Measurements from ENCODE around the gene EEF2.

Gene EEF2

GRCh38 chr19:3984908-3985642 lies at the start of gene EEF2:
EEF2 (minus strand) TSS chr19:3985463; CDS start chr19:3985380, 83 bp downstream.
- Histone ChIP-seq H3K9ac (ENCODE audit: low read length) (peak within 1 kb of the TSS; percentile 98), H3K9me3 (ENCODE audit: low read length) (no peaks in the 10 kb centered on the region), H3K4me3 (ENCODE audit: low read depth in 1 of 2, low read length in 2 of 2) (peak within 1 kb of the TSS; percentile 88 to 99), H3K4me1 (ENCODE audit: insufficient read depth, low read length) (peaks cover 37% of the 10 kb centered on the region), H3K27me3 (ENCODE audit: control insufficient read depth in 1 of 2, insufficient read depth in 2 of 2, low read length in 2 of 2) (no peaks in the 10 kb centered on the region), H3K36me3 (ENCODE audit: insufficient read depth, low read length) (peaks cover 45% of the 10 kb centered on the region), H3K27ac (ENCODE audit: low read depth, low read length) (peak within 1 kb of the TSS; percentile 96)

GRCh38 chr19:4034048-4035017 lies 49.1 kb upstream of the EEF2 start:
- Histone ChIP-seq H3K9ac (ENCODE audit: low read length) (no peak overlapping the region), H3K4me1 (ENCODE audit: insufficient read depth, low read length) (no peaks in the 10 kb centered on the region), H3K9me3 (ENCODE audit: low read length) (no peaks in the 10 kb centered on the region), H3K36me3 (ENCODE audit: insufficient read depth, low read length) (peaks cover 42% of the 10 kb centered on the region), H3K27me3 (ENCODE audit: control insufficient read depth in 1 of 2, insufficient read depth in 2 of 2, low read length in 2 of 2) (no peaks in the 10 kb centered on the region), H3K4me3 (ENCODE audit: low read depth in 1 of 2, low read length in 2 of 2) (no peak overlapping the region), H3K27ac (ENCODE audit: low read depth, low read length) (no peak overlapping the region)

GRCh38 chr19:4033028-4033956 lies 48.0 kb upstream of the EEF2 start:
- peaks cover 50% of the 10 kb centered on the region for H3K36me3 ChIP-seq (ENCODE audit: insufficient read depth, low read length)
- H3K4me1 ChIP-seq (ENCODE audit: insufficient read depth, low read length): no peaks in the 10 kb centered on the region
- H3K4me3 ChIP-seq (ENCODE audit: low read depth in 1 of 2, low read length in 2 of 2): no peak overlapping the region
- H3K9me3 ChIP-seq (ENCODE audit: low read length): no peaks in the 10 kb centered on the region
- H3K9ac ChIP-seq (ENCODE audit: low read length): no peak overlapping the region
- H3K27me3 ChIP-seq (ENCODE audit: control insufficient read depth in 1 of 2, insufficient read depth in 2 of 2, low read length in 2 of 2): no peaks in the 10 kb centered on the region
- no peak overlapping the region for H3K27ac ChIP-seq (ENCODE audit: low read depth, low read length)

- Histone ChIP-seq H3K9me3 (ENCODE audit: low read length) (no peaks in the 10 kb centered on the region), H3K9ac (ENCODE audit: low read length) (no peak overlapping the region), H3K4me3 (ENCODE audit: low read depth in 1 of 2, low read length in 2 of 2) (no peak overlapping the region), H3K36me3 (ENCODE audit: insufficient read depth, low read length) (peaks cover 50% of the 10 kb centered on the region), H3K27ac (ENCODE audit: low read depth, low read length) (no peak overlapping the region), H3K4me1 (ENCODE audit: insufficient read depth, low read length) (no peaks in the 10 kb centered on the region), H3K27me3 (ENCODE audit: control insufficient read depth in 1 of 2, insufficient read depth in 2 of 2, low read length in 2 of 2) (no peaks in the 10 kb centered on the region)
These were observed 47.2 kb upstream of the EEF2 start for GRCh38 chr19:4032436-4032835.

- H3K9ac ChIP-seq (ENCODE audit: low read length): no peak overlapping the region
- H3K9me3 ChIP-seq (ENCODE audit: low read length): no peaks in the 10 kb centered on the region
- H3K4me1 ChIP-seq (ENCODE audit: insufficient read depth, low read length): no peaks in the 10 kb centered on the region
- H3K4me3 ChIP-seq (ENCODE audit: low read depth in 1 of 2, low read length in 2 of 2): no peak overlapping the region
- H3K36me3 ChIP-seq (ENCODE audit: insufficient read depth, low read length): peaks cover 49% of the 10 kb centered on the region
- no peaks in the 10 kb centered on the region for H3K27me3 ChIP-seq (ENCODE audit: control insufficient read depth in 1 of 2, insufficient read depth in 2 of 2, low read length in 2 of 2)
- H3K27ac ChIP-seq (ENCODE audit: low read depth, low read length): no peak overlapping the region
These were observed 46.2 kb upstream of the EEF2 start for GRCh38 chr19:4031420-4031819.

- Histone ChIP-seq H3K9me3 (ENCODE audit: low read length) (no peaks in the 10 kb centered on the region), H3K4me1 (ENCODE audit: insufficient read depth, low read length) (no peaks in the 10 kb centered on the region), H3K36me3 (ENCODE audit: insufficient read depth, low read length) (peaks cover 48% of the 10 kb centered on the region), H3K4me3 (ENCODE audit: low read depth in 1 of 2, low read length in 2 of 2) (no peak overlapping the region), H3K27me3 (ENCODE audit: control insufficient read depth in 1 of 2, insufficient read depth in 2 of 2, low read length in 2 of 2) (no peaks in the 10 kb centered on the region), H3K9ac (ENCODE audit: low read length) (no peak overlapping the region), H3K27ac (ENCODE audit: low read depth, low read length) (no peak overlapping the region)
These were observed 45.7 kb upstream of the EEF2 start for GRCh38 chr19:4030981-4031380.

- H3K27me3 ChIP-seq (ENCODE audit: control insufficient read depth in 1 of 2, insufficient read depth in 2 of 2, low read length in 2 of 2): no peaks in the 10 kb centered on the region
- peaks cover 44% of the 10 kb centered on the region for H3K36me3 ChIP-seq (ENCODE audit: insufficient read depth, low read length)
These were observed 45.3 kb upstream of the EEF2 start for GRCh38 chr19:4030552-4030951.

GRCh38 chr19:4029247-4029614 lies 44.0 kb upstream of the EEF2 start:
- no peaks in the 10 kb centered on the region for H3K9me3 ChIP-seq (ENCODE audit: low read length)
- no peak overlapping the region for H3K4me3 ChIP-seq (ENCODE audit: low read depth in 1 of 2, low read length in 2 of 2)
- H3K27me3 ChIP-seq (ENCODE audit: control insufficient read depth in 1 of 2, insufficient read depth in 2 of 2, low read length in 2 of 2): no peaks in the 10 kb centered on the region
- H3K9ac ChIP-seq (ENCODE audit: low read length): no peak overlapping the region
- no peaks in the 10 kb centered on the region for H3K4me1 ChIP-seq (ENCODE audit: insufficient read depth, low read length)
- no peak overlapping the region for H3K27ac ChIP-seq (ENCODE audit: low read depth, low read length)
- peaks cover 47% of the 10 kb centered on the region for H3K36me3 ChIP-seq (ENCODE audit: insufficient read depth, low read length)

More at GRCh38 chr19:4030552-4030951, 45.3 kb upstream of the EEF2 start:
- no peaks in the 10 kb centered on the region for H3K4me1 ChIP-seq (ENCODE audit: insufficient read depth, low read length)
- no peak overlapping the region for H3K4me3 ChIP-seq (ENCODE audit: low read depth in 1 of 2, low read length in 2 of 2)
- no peak overlapping the region for H3K27ac ChIP-seq (ENCODE audit: low read depth, low read length)
- no peak overlapping the region for H3K9ac ChIP-seq (ENCODE audit: low read length)
- no peaks in the 10 kb centered on the region for H3K9me3 ChIP-seq (ENCODE audit: low read length)

GRCh38 chr19:4028334-4029246 lies 43.3 kb upstream of the EEF2 start:
- Histone ChIP-seq H3K27me3 (ENCODE audit: control insufficient read depth in 1 of 2, insufficient read depth in 2 of 2, low read length in 2 of 2) (no peaks in the 10 kb centered on the region), H3K36me3 (ENCODE audit: insufficient read depth, low read length) (peaks cover 47% of the 10 kb centered on the region), H3K27ac (ENCODE audit: low read depth, low read length) (no peak overlapping the region), H3K4me3 (ENCODE audit: low read depth in 1 of 2, low read length in 2 of 2) (no peak overlapping the region), H3K9ac (ENCODE audit: low read length) (no peak overlapping the region), H3K4me1 (ENCODE audit: insufficient read depth, low read length) (no peaks in the 10 kb centered on the region), H3K9me3 (ENCODE audit: low read length) (no peaks in the 10 kb centered on the region)

- peaks cover 47% of the 10 kb centered on the region for H3K36me3 ChIP-seq (ENCODE audit: insufficient read depth, low read length)
These were observed 41.9 kb upstream of the EEF2 start for GRCh38 chr19:4027146-4027545.

More at GRCh38 chr19:4027146-4027545, 41.9 kb upstream of the EEF2 start:
- H3K9me3 ChIP-seq (ENCODE audit: low read length): no peaks in the 10 kb centered on the region
- H3K27ac ChIP-seq (ENCODE audit: low read depth, low read length): no peak overlapping the region
- H3K27me3 ChIP-seq (ENCODE audit: control insufficient read depth in 1 of 2, insufficient read depth in 2 of 2, low read length in 2 of 2): no peaks in the 10 kb centered on the region
- H3K4me1 ChIP-seq (ENCODE audit: insufficient read depth, low read length): no peaks in the 10 kb centered on the region
- no peak overlapping the region for H3K4me3 ChIP-seq (ENCODE audit: low read depth in 1 of 2, low read length in 2 of 2)
- H3K9ac ChIP-seq (ENCODE audit: low read length): no peak overlapping the region

Measured in muscle layer of colon (tissue), 2 donors.